Stomach (tissue), 9 donors: Measurements from ENCODE around the gene TEAD4. TPM values are rescaled to one million over a fixed set of nuclear protein-coding genes. Genes with fewer than 3 reads are reported as not detected.

Experiments
- DNase-seq, 2 donors: peaks; one replicate each; pipeline versions ENCODE4 v3.0.0 to v3.0.0-alpha.2; 2013 to 2019
- H3K27ac ChIP-seq, 5 donors: fragments of 200-600 bp in 4 of 5; sonication (generic) in 4 of 5; one replicate each; pipeline ENCODE4 v1.5.1; 2013 to 2019; ENCODE audit warnings: mild to moderate bottlenecking in 1 of 5, moderate library complexity in 1 of 5
- H3K27me3 ChIP-seq, 3 donors: fragments of 200-600 bp; sonication (generic); one replicate each; pipeline ENCODE4 v1.5.1; 2017 to 2019; ENCODE audit warnings: mixed run types in 1 of 3
- H3K36me3 ChIP-seq, 4 donors: fragments of 200-600 bp; sonication (generic); 1 replicate in 3 of 4; 2 replicates in 1 of 4; pipeline ENCODE4 v1.5.1; 2016 to 2019
- H3K4me1 ChIP-seq, 4 donors: fragments of 200-600 bp; sonication (generic); one replicate each; pipeline ENCODE4 v1.5.1; 2016 to 2019
- H3K4me3 ChIP-seq, 4 donors: fragments of 200-600 bp; sonication (generic) in 3 of 4; one replicate each; pipeline ENCODE4 v1.5.1; 2016 to 2019; ENCODE audit warnings: mild to moderate bottlenecking in 1 of 4
- H3K9me3 ChIP-seq, 4 donors: fragments of 200-600 bp; sonication (generic); one replicate each; pipeline ENCODE4 v1.5.1; 2016 to 2019
- EP300 ChIP-seq: sonication (generic); formaldehyde crosslinking; IDR thresholded peaks from one replicate; pipeline ENCODE4 v1.6.1; 2017; ENCODE audit warnings: antibody characterized with exemption
- POLR2A ChIP-seq, 4 donors: fragments of 450-650 bp; IDR thresholded peaks; one replicate each; pipeline ENCODE4 v1.6.1; 2016; ENCODE audit warnings: antibody characterized with exemption in 4 of 4, control low read depth in 2 of 4, mild to moderate bottlenecking in 1 of 4, moderate library complexity in 1 of 4
- POLR2AphosphoS5 ChIP-seq, 3 donors: sonication (generic); formaldehyde crosslinking; IDR thresholded peaks; one replicate each; pipeline ENCODE4 v1.6.1; 2016; ENCODE audit warnings: antibody characterized with exemption in 3 of 3
- WGBS, 5 donors: extraction: QIAGEN DNeasy Blood & Tissue Kit in 3 of 5; methylation state at CpG; one replicate each; pipeline versions ENCODE4 v1.1.5 to v1.1.7; 2013 to 2018; 5-methylcytosine and 5-hydroxymethylcytosine counted together
- intact Hi-C: fragments of 100-400 bp; cut with DNase I; formaldehyde crosslinking; loops from one replicate; pipeline ENCODE4 v1.15.1; 2023; ENCODE audit warnings: low total_unique reads
- polyA plus RNA-seq, 3 donors: library from polyadenylated mRNA; stranded (reverse); fragments of 200-250 nt; gene quantifications; one replicate each; pipeline ENCODE4 v1.2.3, GENCODE V29; 2013
- total RNA-seq, 5 donors: library from RNA; depleted of rRNA; stranded (reverse); fragments of >200 nt; gene quantifications; one replicate each; pipeline versions ENCODE4 v1.1.0 to v1.2.3, GENCODE V29; 2014 to 2016
- TF ChIP-seq, protein P1 (sequence below), 7 experiments: fragments of 450-650 bp in 4 of 7; fragments of 200-600 bp in 3 of 7; sonication (generic) in 3 of 7; IDR thresholded peaks; one replicate each; pipeline ENCODE4 v1.5.1; 2016 to 2019; ENCODE audit warnings: antibody characterized with exemption in 7 of 7, control low read depth in 2 of 7, mild to moderate bottlenecking in 1 of 7
- donor health status: healthy with polysubstance abuse.
- donor health status: Bipolar disorder and iron deficiency.
- donor health status: healthy.

Gene TEAD4
- total and polyA plus RNA-seq, 8 donors: 5.7 to 10.6 (median 8.3) TPM; not detected in 2

DNA sequence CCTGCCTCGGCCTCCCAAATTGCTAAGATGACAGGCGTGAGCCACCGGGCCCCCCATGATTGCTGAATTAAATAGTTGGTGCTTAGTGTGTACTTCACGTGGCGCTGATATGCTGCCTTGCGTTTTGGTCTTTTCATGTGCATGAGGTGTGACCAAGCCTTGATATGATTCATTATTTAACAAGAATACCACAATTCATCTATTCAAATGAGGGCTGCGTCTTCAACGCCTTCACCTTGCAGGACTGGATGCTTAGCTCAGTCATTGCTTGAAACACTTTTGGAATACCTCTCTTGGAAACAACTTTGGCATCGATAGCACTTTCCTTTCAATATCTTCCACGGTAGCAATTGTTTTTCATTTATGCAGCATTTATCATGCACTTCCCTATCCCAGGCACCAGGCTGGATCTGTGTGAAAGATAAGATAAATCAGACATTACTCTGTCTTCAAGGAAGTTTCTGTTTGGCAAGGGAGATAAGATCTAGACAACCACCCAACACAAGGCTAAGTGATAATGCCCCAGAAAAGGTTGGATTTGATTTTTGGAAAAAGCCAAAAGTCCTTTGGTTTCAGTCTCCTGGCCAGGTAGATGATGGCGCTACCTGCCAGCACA lies 1.3 kb upstream of the TEAD4 start:
- peaks cover 13 to 37% (median 29%) of the 10 kb centered on the region in 4 donors for H3K4me1 ChIP-seq
- H3K36me3 ChIP-seq: no peaks in the 10 kb centered on the region
- H3K4me3 ChIP-seq: peak overlapping the region; percentile 57 to 68 (median 66)
- intact Hi-C loops: no loop called here
- WGBS, 5 donors: 51 to 62% (median 53%) methylated on average over 11 of the region's 11 CpGs
- H3K27me3 ChIP-seq: peaks cover 0 to 52% (median 0%) of the 10 kb centered on the region in 3 donors
- TF ChIP-seq POLR2A (IDR thresholded peaks at IDR 0.05) (no peak), POLR2AphosphoS5 (IDR thresholded peaks at IDR 0.05) (no peak), EP300 (no peak)
- TF ChIP-seq, protein P1, sequence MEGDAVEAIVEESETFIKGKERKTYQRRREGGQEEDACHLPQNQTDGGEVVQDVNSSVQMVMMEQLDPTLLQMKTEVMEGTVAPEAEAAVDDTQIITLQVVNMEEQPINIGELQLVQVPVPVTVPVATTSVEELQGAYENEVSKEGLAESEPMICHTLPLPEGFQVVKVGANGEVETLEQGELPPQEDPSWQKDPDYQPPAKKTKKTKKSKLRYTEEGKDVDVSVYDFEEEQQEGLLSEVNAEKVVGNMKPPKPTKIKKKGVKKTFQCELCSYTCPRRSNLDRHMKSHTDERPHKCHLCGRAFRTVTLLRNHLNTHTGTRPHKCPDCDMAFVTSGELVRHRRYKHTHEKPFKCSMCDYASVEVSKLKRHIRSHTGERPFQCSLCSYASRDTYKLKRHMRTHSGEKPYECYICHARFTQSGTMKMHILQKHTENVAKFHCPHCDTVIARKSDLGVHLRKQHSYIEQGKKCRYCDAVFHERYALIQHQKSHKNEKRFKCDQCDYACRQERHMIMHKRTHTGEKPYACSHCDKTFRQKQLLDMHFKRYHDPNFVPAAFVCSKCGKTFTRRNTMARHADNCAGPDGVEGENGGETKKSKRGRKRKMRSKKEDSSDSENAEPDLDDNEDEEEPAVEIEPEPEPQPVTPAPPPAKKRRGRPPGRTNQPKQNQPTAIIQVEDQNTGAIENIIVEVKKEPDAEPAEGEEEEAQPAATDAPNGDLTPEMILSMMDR (IDR thresholded peaks at IDR 0.05): no peak
- H3K9me3 ChIP-seq: no peaks in the 10 kb centered on the region
- H3K27ac ChIP-seq: peak overlapping the region; percentile 78 to 89 (median 80)
- DNase-seq: no peak

DNA sequence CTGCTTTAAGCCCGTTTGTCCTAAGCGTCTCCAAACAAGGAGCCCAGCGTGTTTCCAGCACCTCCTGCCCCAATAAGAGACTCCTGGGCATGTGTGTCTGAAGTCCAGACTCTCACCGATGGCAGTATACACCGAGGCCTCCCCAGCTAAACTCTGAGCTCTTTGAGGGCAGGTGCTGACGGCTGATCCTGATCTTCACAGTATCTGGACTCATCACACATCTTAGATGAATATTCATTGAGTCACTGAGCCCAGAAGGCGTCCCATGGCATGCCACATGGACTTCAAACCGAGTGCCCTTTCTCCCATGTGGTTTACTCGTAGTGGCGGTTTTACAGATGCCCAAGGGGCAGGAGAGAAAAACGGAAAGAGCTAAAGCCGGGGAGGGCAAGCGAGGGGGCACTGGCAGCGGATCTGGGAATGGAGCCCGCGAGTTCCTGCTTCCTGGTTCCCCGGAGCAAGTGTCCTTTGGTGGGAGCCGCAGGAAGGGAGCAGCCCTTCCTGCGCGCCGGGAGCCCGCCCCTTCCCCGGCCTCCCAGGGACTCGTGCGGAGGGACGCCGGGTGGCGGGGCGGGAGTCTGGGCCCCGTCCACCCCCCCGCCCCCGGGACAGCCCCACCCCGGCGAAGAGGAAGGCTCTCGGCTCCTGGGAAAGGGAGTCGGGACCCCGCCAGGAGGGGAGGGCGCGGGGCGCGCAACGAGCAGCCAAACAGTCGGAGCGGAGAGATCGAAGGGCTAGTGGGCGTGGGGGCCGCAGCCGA lies 585 bp upstream of the TEAD4 start:
- DNase-seq: peak; percentile 54 to 81
- peak overlapping the region; percentile 78 to 89 (median 80) for H3K27ac ChIP-seq

DNA sequence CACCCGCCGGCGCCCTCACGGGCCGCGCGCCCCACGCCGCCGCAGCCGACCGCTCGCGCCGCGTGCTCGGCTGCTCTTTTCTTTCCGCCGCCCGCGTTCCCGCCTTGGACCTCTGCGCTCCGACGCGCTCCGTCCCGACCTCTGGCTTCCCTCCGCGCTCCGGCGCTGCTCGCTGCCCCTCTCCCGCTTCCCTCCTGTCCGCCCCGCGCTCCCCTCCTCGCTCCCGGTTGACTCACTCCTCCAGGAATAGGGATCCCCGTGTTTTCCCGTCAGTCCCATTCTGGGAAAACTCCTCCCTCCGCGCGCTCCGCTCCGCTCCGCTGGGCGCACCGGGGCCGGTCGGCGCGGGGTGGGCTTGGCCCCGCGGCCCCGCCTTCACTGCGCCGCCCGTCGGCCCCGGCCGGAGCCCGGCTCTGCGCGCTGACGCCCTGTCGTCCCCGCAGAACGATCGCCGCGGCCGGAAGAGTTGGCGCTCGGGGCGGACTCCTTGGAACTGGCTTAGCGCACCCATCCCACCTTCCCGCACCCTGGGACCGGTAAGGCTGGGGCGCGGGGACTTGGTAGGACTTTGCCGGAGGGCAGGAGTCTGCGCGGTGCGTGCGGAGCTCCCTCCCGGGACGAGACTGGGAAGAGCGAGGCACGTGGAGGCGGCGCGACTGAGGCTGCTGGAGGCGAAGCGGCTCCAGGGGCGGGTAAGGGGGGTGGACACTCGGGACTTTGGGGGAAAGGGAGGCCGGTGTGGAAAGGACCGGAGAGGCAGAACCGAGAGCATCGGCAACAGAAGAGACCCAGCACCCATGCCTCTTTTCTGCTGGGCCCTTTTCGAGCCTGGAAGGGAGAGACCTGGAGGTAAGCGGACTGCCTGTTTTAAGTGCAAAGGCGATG lies 550 bp downstream of the TEAD4 start:
- 1 to 2% (median 2%) methylated on average over 76 to 104 of the region's 104 CpGs for WGBS, 5 donors
- no peaks in the 10 kb centered on the region for H3K36me3 ChIP-seq
- peaks cover 13 to 43% (median 29%) of the 10 kb centered on the region in 4 donors for H3K4me1 ChIP-seq
- H3K4me3 ChIP-seq: peak overlapping the region; percentile 57 to 68 (median 66)
- no peaks in the 10 kb centered on the region for H3K9me3 ChIP-seq
- TF ChIP-seq POLR2AphosphoS5 (IDR thresholded peaks at IDR 0.05) (peak in 1 of 3 donors; percentile 44), POLR2A (IDR thresholded peaks at IDR 0.05) (no peak), EP300 (no peak)
- TF ChIP-seq, protein P1 (IDR thresholded peaks at IDR 0.05): no peak
- intact Hi-C loops: no loop called here
- DNase-seq: peak; percentile 30 to 77
- peaks cover 0 to 66% (median 0%) of the 10 kb centered on the region in 3 donors for H3K27me3 ChIP-seq
- peak overlapping the region; percentile 59 to 89 (median 82) for H3K27ac ChIP-seq

More for the DNA sequence above, 585 bp upstream of the TEAD4 start:
- WGBS, 5 donors: 1 to 4% (median 1%) methylated on average over 10 to 45 of the region's 48 CpGs
- H3K9me3 ChIP-seq: no peaks in the 10 kb centered on the region
- H3K4me3 ChIP-seq: peak overlapping the region; percentile 57 to 68 (median 66)
- intact Hi-C loops: no loop called here
- H3K27me3 ChIP-seq: peaks cover 0 to 59% (median 0%) of the 10 kb centered on the region in 3 donors
- peaks cover 13 to 43% (median 29%) of the 10 kb centered on the region in 4 donors for H3K4me1 ChIP-seq
- TF ChIP-seq, protein P1 (IDR thresholded peaks at IDR 0.05): no peak
- peak in 1 of 3 donors; percentile 54 for TF ChIP-seq POLR2AphosphoS5 (IDR thresholded peaks at IDR 0.05)
- TF ChIP-seq EP300: no peak
- no peaks in the 10 kb centered on the region for H3K36me3 ChIP-seq
